HepG2 (cell line): Measurements from ENCODE around the gene DEPDC5. TPM values are rescaled to one million over a fixed set of nuclear protein-coding genes. Genes with fewer than 3 reads are reported as not detected.

ENCODE experiments used
- BCL6 ChIP-seq: IDR thresholded peaks from 2 replicates; pipeline ENCODE4 v1.6.1; 2016; ENCODE audit warnings: missing genetic modification reagents, missing compliant biosample characterization
- CBFB ChIP-seq: sonication (generic); formaldehyde crosslinking; IDR thresholded peaks from 2 replicates; pipeline ENCODE4 v1.4.0; 2020; ENCODE audit warnings: missing genetic modification reagents
- CEBPG ChIP-seq: IDR thresholded peaks from 2 replicates; pipeline ENCODE4 v1.6.1; 2016
- DR1 ChIP-seq: sonication (generic); formaldehyde crosslinking; IDR thresholded peaks from 2 replicates; pipeline ENCODE4 v1.8.0; 2021; ENCODE audit warnings: mild to moderate bottlenecking, missing genetic modification reagents, inconsistent platforms
- KDM5B ChIP-seq: sonication (generic); formaldehyde crosslinking; IDR thresholded peaks from 2 replicates; pipeline ENCODE4 v1.4.0; 2020; ENCODE audit warnings: missing genetic modification reagents, mild to moderate bottlenecking, borderline replicate concordance
- MTA3 ChIP-seq: sonication (generic); formaldehyde crosslinking; IDR thresholded peaks from 2 replicates; pipeline ENCODE4 v1.4.0; 2020; ENCODE audit warnings: missing genetic modification reagents
- NFATC3 ChIP-seq: sonication (generic); formaldehyde crosslinking; IDR thresholded peaks from 2 replicates; pipeline ENCODE4 v1.5.1; 2020; ENCODE audit warnings: mild to moderate bottlenecking, missing genetic modification reagents
- NR2F1 ChIP-seq, 2 experiments: fragments of 450-650 bp in 1 of 2; formaldehyde crosslinking in 1 of 2; IDR thresholded peaks; 2 replicates each; pipeline versions ENCODE4 v1.5.0 to v1.6.1; 2016 to 2020; ENCODE audit warnings: mild to moderate bottlenecking in 1 of 2, missing compliant biosample characterization in 1 of 2, missing genetic modification reagents in 1 of 2, moderate library complexity in 1 of 2
- SOX13 ChIP-seq, 3 experiments: fragments of 450-650 bp in 1 of 3; sonication (generic) in 1 of 3; formaldehyde crosslinking in 1 of 3; IDR thresholded peaks in 2 of 3; conservative IDR thresholded peaks in 1 of 3; 2 replicates each; pipeline versions ENCODE4 v1.5.0 to v1.6.1; 2016 to 2020; ENCODE audit warnings: antibody characterized with exemption in 1 of 3, mild to moderate bottlenecking in 1 of 3, missing compliant biosample characterization in 1 of 3, missing genetic modification reagents in 1 of 3, moderate library complexity in 1 of 3
- SOX5 ChIP-seq: IDR thresholded peaks from 2 replicates; pipeline ENCODE4 v1.6.1; 2016; ENCODE audit warnings: borderline replicate concordance
- THYN1 ChIP-seq: sonication (generic); formaldehyde crosslinking; IDR thresholded peaks from 2 replicates; pipeline ENCODE4 v1.8.1; 2023; ENCODE audit warnings: low read depth, mild to moderate bottlenecking, moderate library complexity, missing genetic modification reagents, borderline replicate concordance
- ZFP36L1 ChIP-seq: sonication (generic); formaldehyde crosslinking; IDR thresholded peaks from 2 replicates; pipeline ENCODE4 v1.8.0; 2022; ENCODE audit warnings: mild to moderate bottlenecking, missing genetic modification reagents, moderate library complexity
- ZNF720 ChIP-seq: sonication (generic); formaldehyde crosslinking; IDR thresholded peaks from 2 replicates; pipeline ENCODE4 v1.4.0; 2020; ENCODE audit warnings: missing genetic modification reagents
- ZNF749 ChIP-seq: sonication (generic); formaldehyde crosslinking; IDR thresholded peaks from 2 replicates; pipeline ENCODE4 v1.8.0; 2022; ENCODE audit warnings: mild to moderate bottlenecking, missing genetic modification reagents, moderate library complexity, borderline replicate concordance
- polyA plus RNA-seq, 8 experiments: library from polyadenylated mRNA; depleted of rRNA in 3 of 8; stranded (reverse) in 7 of 8; unstranded in 1 of 8; fragments of >200 nt; fragmentation: Illumina TruSeq in 4 of 8; extraction: Trizol in 4 of 8; gene quantifications; 2 replicates each; pipeline versions ENCODE4 v1.2.1 to v1.2.3, GENCODE V29; 2011 to 2016; ENCODE audit warnings: low read depth in 4 of 8, missing spikeins in 1 of 8, mixed read lengths in 1 of 8; ENCODE audit not compliant: insufficient read depth in 1 of 8
- total RNA-seq, 5 experiments: library from RNA; depleted of rRNA; stranded (reverse); fragments of >200 nt; fragmentation: Illumina TruSeq; extraction: Trizol; gene quantifications; 2 replicates each; pipeline ENCODE4 v1.2.3, GENCODE V29; 2016; ENCODE audit warnings: low read depth in 1 of 5
- TF ChIP-seq, protein P1 (sequence below): sonication (generic); formaldehyde crosslinking; conservative IDR thresholded peaks from 2 replicates; pipeline ENCODE4 v1.4.0; 2020; ENCODE audit warnings: mild to moderate bottlenecking, missing genetic modification reagents, moderate library complexity
- TF ChIP-seq, protein P2 (sequence below): sonication (generic); formaldehyde crosslinking; IDR thresholded peaks from 2 replicates; pipeline ENCODE4 v1.5.1; 2020; ENCODE audit warnings: missing genetic modification reagents, mild to moderate bottlenecking, borderline replicate concordance
- TF ChIP-seq, protein P3 (sequence below): IDR thresholded peaks from 2 replicates; pipeline ENCODE4 v1.6.1; 2018; ENCODE audit warnings: missing genetic modification reagents, mild to moderate bottlenecking, missing compliant biosample characterization
- TF ChIP-seq, protein P4 (sequence below): sonication (generic); formaldehyde crosslinking; IDR thresholded peaks from 2 replicates; pipeline ENCODE4 v1.9.0; 2022; ENCODE audit warnings: low read depth, missing genetic modification reagents
- TF ChIP-seq, protein P5 (sequence below), 2 experiments: sonication (generic) in 1 of 2; formaldehyde crosslinking in 1 of 2; IDR thresholded peaks; 2 replicates each; pipeline versions ENCODE4 v1.4.0 to v1.6.1; 2018 to 2020; ENCODE audit warnings: missing genetic modification reagents in 2 of 2, borderline replicate concordance in 1 of 2, low read depth in 1 of 2, mild to moderate bottlenecking in 1 of 2, missing biosample characterization in 1 of 2

Gene DEPDC5
- total and polyA plus RNA-seq, 2 of the 13 experiments (the other 11 are each of a cell fraction or from before 2014, with no cell fraction given): 9.8 to 12.4 TPM

DNA sequence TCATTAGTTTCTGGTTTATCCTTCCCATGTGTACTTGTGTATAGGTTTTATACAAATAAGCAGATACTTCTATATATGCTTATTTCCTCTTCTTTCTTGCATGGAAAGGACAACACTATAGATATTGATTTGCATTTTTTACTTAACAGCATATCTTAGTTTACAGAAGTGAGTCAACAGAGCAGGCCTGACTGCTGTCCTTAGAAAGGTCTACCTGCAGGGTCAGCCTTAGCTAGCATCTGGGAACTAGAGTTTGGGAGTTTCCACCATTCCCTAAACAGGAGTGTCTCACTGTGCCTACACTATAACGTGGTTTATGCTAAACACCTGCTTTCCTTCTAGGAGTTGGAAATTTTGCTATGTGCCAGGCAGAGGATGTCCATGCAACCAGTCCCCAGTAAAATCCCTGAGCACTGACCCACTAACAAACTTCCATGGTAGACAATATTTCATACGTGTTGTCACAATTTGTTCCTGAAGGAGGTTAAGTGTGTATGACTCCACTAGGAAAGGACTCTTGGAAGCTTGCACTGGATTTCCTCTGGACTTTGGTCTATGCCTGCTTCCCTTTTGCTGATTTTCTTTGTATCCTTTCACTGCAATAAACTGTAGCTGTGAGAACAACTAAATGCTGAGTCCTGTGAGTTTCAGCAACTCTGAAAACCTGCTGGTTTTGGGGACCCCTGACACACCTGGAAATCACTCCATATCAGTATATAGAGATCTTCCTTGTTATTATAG, 21.6 kb upstream of the DEPDC5 start (continued):
- TF ChIP-seq, protein P1, sequence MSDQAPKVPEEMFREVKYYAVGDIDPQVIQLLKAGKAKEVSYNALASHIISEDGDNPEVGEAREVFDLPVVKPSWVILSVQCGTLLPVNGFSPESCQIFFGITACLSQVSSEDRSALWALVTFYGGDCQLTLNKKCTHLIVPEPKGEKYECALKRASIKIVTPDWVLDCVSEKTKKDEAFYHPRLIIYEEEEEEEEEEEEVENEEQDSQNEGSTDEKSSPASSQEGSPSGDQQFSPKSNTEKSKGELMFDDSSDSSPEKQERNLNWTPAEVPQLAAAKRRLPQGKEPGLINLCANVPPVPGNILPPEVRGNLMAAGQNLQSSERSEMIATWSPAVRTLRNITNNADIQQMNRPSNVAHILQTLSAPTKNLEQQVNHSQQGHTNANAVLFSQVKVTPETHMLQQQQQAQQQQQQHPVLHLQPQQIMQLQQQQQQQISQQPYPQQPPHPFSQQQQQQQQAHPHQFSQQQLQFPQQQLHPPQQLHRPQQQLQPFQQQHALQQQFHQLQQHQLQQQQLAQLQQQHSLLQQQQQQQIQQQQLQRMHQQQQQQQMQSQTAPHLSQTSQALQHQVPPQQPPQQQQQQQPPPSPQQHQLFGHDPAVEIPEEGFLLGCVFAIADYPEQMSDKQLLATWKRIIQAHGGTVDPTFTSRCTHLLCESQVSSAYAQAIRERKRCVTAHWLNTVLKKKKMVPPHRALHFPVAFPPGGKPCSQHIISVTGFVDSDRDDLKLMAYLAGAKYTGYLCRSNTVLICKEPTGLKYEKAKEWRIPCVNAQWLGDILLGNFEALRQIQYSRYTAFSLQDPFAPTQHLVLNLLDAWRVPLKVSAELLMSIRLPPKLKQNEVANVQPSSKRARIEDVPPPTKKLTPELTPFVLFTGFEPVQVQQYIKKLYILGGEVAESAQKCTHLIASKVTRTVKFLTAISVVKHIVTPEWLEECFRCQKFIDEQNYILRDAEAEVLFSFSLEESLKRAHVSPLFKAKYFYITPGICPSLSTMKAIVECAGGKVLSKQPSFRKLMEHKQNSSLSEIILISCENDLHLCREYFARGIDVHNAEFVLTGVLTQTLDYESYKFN (CRISPR knock-in tag): peak; percentile 36; the same call in 1 of the 2 replicates
- TF ChIP-seq DR1 (CRISPR knock-in tag): no peak
- no peak for TF ChIP-seq SOX13 (IDR thresholded peaks at IDR 0.05)
- TF ChIP-seq SOX13 (CRISPR knock-in tag; conservative IDR thresholded peaks at IDR 0.05 in 1 of 2, IDR thresholded peaks at IDR 0.05 in 1 of 2): 0 out of 4 replicates have a peak, but pooled peaks of 1 of the 2 experiments have one; percentile 10
- no peak for TF ChIP-seq THYN1 (CRISPR knock-in tag)
- TF ChIP-seq, protein P2, sequence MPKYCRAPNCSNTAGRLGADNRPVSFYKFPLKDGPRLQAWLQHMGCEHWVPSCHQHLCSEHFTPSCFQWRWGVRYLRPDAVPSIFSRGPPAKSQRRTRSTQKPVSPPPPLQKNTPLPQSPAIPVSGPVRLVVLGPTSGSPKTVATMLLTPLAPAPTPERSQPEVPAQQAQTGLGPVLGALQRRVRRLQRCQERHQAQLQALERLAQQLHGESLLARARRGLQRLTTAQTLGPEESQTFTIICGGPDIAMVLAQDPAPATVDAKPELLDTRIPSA (CRISPR knock-in tag): no peak
- TF ChIP-seq CBFB (CRISPR knock-in tag): no peak
- TF ChIP-seq, protein P3, sequence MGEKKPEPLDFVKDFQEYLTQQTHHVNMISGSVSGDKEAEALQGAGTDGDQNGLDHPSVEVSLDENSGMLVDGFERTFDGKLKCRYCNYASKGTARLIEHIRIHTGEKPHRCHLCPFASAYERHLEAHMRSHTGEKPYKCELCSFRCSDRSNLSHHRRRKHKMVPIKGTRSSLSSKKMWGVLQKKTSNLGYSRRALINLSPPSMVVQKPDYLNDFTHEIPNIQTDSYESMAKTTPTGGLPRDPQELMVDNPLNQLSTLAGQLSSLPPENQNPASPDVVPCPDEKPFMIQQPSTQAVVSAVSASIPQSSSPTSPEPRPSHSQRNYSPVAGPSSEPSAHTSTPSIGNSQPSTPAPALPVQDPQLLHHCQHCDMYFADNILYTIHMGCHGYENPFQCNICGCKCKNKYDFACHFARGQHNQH (CRISPR knock-in tag): no peak
- TF ChIP-seq, protein P4, sequence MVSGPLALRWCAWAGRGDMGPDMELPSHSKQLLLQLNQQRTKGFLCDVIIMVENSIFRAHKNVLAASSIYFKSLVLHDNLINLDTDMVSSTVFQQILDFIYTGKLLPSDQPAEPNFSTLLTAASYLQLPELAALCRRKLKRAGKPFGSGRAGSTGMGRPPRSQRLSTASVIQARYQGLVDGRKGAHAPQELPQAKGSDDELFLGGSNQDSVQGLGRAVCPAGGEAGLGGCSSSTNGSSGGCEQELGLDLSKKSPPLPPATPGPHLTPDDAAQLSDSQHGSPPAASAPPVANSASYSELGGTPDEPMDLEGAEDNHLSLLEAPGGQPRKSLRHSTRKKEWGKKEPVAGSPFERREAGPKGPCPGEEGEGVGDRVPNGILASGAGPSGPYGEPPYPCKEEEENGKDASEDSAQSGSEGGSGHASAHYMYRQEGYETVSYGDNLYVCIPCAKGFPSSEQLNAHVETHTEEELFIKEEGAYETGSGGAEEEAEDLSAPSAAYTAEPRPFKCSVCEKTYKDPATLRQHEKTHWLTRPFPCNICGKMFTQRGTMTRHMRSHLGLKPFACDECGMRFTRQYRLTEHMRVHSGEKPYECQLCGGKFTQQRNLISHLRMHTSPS: no peak
- TF ChIP-seq KDM5B (CRISPR knock-in tag): no peak
- TF ChIP-seq CEBPG: 0 out of 2 replicates have a peak, but pooled peaks have one; percentile 4
- TF ChIP-seq ZNF749 (CRISPR knock-in tag): no peak
- TF ChIP-seq SOX5: no peak
- peak; percentile 56; the same call in 1 of the 2 replicates for TF ChIP-seq BCL6 (CRISPR knock-in tag)
- no peak for TF ChIP-seq NFATC3 (CRISPR knock-in tag)
- 0 out of 4 replicates have a peak, but pooled peaks of 1 of the 2 experiments have one; percentile 21 for TF ChIP-seq NR2F1 (CRISPR knock-in tag; IDR thresholded peaks at IDR 0.05)
- TF ChIP-seq, protein P5, sequence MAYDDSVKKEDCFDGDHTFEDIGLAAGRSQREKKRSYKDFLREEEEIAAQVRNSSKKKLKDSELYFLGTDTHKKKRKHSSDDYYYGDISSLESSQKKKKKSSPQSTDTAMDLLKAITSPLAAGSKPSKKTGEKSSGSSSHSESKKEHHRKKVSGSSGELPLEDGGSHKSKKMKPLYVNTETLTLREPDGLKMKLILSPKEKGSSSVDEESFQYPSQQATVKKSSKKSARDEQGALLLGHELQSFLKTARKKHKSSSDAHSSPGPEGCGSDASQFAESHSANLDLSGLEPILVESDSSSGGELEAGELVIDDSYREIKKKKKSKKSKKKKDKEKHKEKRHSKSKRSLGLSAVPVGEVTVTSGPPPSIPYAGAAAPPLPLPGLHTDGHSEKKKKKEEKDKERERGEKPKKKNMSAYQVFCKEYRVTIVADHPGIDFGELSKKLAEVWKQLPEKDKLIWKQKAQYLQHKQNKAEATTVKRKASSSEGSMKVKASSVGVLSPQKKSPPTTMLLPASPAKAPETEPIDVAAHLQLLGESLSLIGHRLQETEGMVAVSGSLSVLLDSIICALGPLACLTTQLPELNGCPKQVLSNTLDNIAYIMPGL (CRISPR knock-in tag; IDR thresholded peaks at IDR 0.05; ENCODE audit: borderline replicate concordance in 1 of 2, low read depth in 1 of 2): 0 out of 4 replicates have a peak, but pooled peaks of 1 of the 2 experiments have one; percentile 40
- TF ChIP-seq ZFP36L1 (CRISPR knock-in tag): no peak
- no peak for TF ChIP-seq ZNF720 (CRISPR knock-in tag)
- no peak for TF ChIP-seq MTA3 (CRISPR knock-in tag)
